SK-N-SH treated with all-trans-retinoic acid at 6 μM for 48 hours (cell line): ENCODE measurements around the gene SETDB2.

Experiments
- ATAC-seq: fragments of 200-7000 bp; cut with Tn5 transposase; 3 replicates; pipeline ENCODE4 v1.9.1; 2020; ENCODE audit warnings: mild to moderate bottlenecking, moderate library complexity
- ARNTL ChIP-seq: fragments of 450-650 bp; formaldehyde crosslinking; IDR thresholded peaks from 2 replicates; pipeline ENCODE4 v1.5.0; 2020; ENCODE audit warnings: low read depth, mild to moderate bottlenecking, moderate library complexity, borderline replicate concordance
- BACH2 ChIP-seq: fragments of 250-450 bp; sonication (Bioruptor Pico); IDR thresholded peaks from 2 replicates; pipeline ENCODE4 v1.9.0; 2021; ENCODE audit warnings: mild to moderate bottlenecking, borderline replicate concordance
- CREB5 ChIP-seq: fragments of 250-450 bp; sonication (Bioruptor Pico); IDR thresholded peaks from 2 replicates; pipeline ENCODE4 v1.5.1; 2020; ENCODE audit warnings: low read depth, mild to moderate bottlenecking, moderate library complexity
- CSDC2 ChIP-seq: fragments of 250-450 bp; sonication (Bioruptor Pico); IDR thresholded peaks from 2 replicates; pipeline ENCODE4 v1.5.0; 2020; ENCODE audit warnings: mild to moderate bottlenecking, moderate library complexity
- GLIS3 ChIP-seq: fragments of 250-450 bp; sonication (Bioruptor Pico); IDR thresholded peaks from 2 replicates; pipeline ENCODE4 v1.5.0; 2020; ENCODE audit warnings: mild to moderate bottlenecking, moderate library complexity
- OSR1 ChIP-seq: fragments of 250-450 bp; sonication (Bioruptor Pico); IDR thresholded peaks from 2 replicates; pipeline ENCODE4 v1.8.0; 2022; ENCODE audit warnings: moderate library complexity, mild to moderate bottlenecking, inconsistent platforms
- PATZ1 ChIP-seq: fragments of 250-450 bp; sonication (Bioruptor Pico); IDR thresholded peaks from 2 replicates; pipeline ENCODE4 v1.8.0; 2020; ENCODE audit warnings: mild to moderate bottlenecking, moderate library complexity, borderline replicate concordance
- POU6F1 ChIP-seq: fragments of 250-450 bp; sonication (Bioruptor Pico); IDR thresholded peaks from 2 replicates; pipeline ENCODE4 v1.8.0; 2021; ENCODE audit warnings: low read depth, mild to moderate bottlenecking, moderate library complexity, borderline replicate concordance
- PPARA ChIP-seq: fragments of 250-450 bp; sonication (Bioruptor Pico); IDR thresholded peaks from 2 replicates; pipeline ENCODE4 v1.5.0; 2020; ENCODE audit warnings: mild to moderate bottlenecking, borderline replicate concordance
- SNAI2 ChIP-seq: fragments of 250-450 bp; sonication (Bioruptor Pico); IDR thresholded peaks from 2 replicates; pipeline ENCODE4 v1.5.0; 2020; ENCODE audit warnings: mild to moderate bottlenecking, moderate library complexity
- TOX ChIP-seq: fragments of 250-450 bp; sonication (Bioruptor Pico); IDR thresholded peaks from 2 replicates; pipeline ENCODE4 v1.8.0; 2021; ENCODE audit warnings: mild to moderate bottlenecking, moderate library complexity, borderline replicate concordance
- TSHZ2 ChIP-seq: fragments of 250-450 bp; sonication (Bioruptor Pico); IDR thresholded peaks from 2 replicates; pipeline ENCODE4 v1.5.0; 2020; ENCODE audit warnings: mild to moderate bottlenecking, moderate library complexity
- ZC3H10 ChIP-seq: fragments of 250-450 bp; sonication (Bioruptor Pico); IDR thresholded peaks from 2 replicates; pipeline ENCODE4 v1.5.1; 2021; ENCODE audit warnings: mild to moderate bottlenecking, moderate library complexity
- ZFP3 ChIP-seq: fragments of 250-450 bp; sonication (Bioruptor Pico); IDR thresholded peaks from 2 replicates; pipeline ENCODE4 v1.5.0; 2020; ENCODE audit warnings: mild to moderate bottlenecking, moderate library complexity
- ZFP30 ChIP-seq: fragments of 450-650 bp; formaldehyde crosslinking; IDR thresholded peaks from 2 replicates; pipeline ENCODE4 v1.5.0; 2022; ENCODE audit warnings: mild to moderate bottlenecking, moderate library complexity
- ZNF565 ChIP-seq: fragments of 450-650 bp; formaldehyde crosslinking; conservative IDR thresholded peaks from 2 replicates; pipeline ENCODE4 v1.5.0; 2020; ENCODE audit warnings: low read depth, mild to moderate bottlenecking, moderate library complexity
- ZNF70 ChIP-seq: fragments of 450-650 bp; formaldehyde crosslinking; IDR thresholded peaks from 2 replicates; pipeline ENCODE4 v1.5.0; 2020; ENCODE audit warnings: mild to moderate bottlenecking, moderate library complexity
- ZNF8 ChIP-seq: fragments of 450-650 bp; formaldehyde crosslinking; IDR thresholded peaks from 2 replicates; pipeline ENCODE4 v1.5.0; 2020; ENCODE audit warnings: mild to moderate bottlenecking, moderate library complexity

SETDB2 gene

DNA sequence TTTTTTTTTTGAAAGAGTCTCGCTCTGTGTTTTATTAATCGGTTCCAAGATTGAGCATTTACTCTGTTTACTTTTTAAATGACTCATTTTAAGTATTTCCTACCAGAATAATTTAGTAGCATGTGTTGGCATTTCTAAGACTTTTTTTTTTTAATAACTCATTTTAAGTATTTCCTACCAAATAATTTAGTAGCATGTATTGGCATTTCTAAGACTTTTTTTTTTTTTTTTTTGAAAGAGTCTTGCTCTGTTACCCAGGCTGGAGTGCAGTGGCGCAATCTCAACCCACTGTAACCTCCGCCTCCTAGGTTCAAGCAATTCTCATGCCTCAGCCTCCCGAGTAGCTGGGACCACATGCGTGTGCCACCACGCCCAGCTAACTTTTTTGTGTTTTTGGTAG lies 13.1 kb downstream of the SETDB2 start (continued):
- TF ChIP-seq CSDC2 (CRISPR knock-in tag) = no peak
- TF ChIP-seq ZNF565 = no peak
- no peak for TF ChIP-seq PPARA (CRISPR knock-in tag)
- TF ChIP-seq ZFP3 (CRISPR knock-in tag) = no peak
- no peak for TF ChIP-seq OSR1 (CRISPR knock-in tag)
- no peak for TF ChIP-seq ZFP30 (CRISPR knock-in tag)
- TF ChIP-seq ARNTL (CRISPR knock-in tag) = no peak
- TF ChIP-seq ZNF70 (CRISPR knock-in tag) = no peak
- no peak for TF ChIP-seq BACH2 (CRISPR knock-in tag)
- no peak for TF ChIP-seq ZNF8 (CRISPR knock-in tag)
- TF ChIP-seq, all 23 proteins: peak for 0

- TF ChIP-seq BACH2 (CRISPR knock-in tag) (no peak), ZC3H10 (CRISPR knock-in tag) (no peak), POU6F1 (CRISPR knock-in tag) (no peak), TOX (no peak), ZNF8 (CRISPR knock-in tag) (no peak)
- TF ChIP-seq, all 23 proteins: peak for 0
- no peak for ATAC-seq
Observed at GRCh38 chr13:49459580-49459979, 15.5 kb downstream of the SETDB2 start.

DNA sequence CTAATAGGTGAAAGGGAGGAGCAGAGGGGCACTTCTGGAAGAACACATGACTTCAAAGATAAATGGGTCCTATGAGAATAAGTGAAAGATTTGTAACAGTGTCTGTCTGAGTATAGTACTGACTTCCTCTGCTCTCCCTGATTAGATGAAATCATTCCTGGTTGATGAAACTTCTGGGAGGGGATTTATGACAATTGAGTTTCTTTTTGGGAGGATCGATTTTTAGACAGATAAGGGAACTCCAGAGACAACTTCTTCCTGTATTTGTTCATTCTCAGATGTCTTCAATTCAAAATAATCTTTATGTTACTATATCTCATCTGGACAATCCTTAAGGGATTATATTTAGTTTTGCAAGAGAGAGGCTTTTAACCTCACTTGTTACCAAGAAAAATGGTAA lies 20.0 kb downstream of the SETDB2 start:
- ATAC-seq = no peak
- TF ChIP-seq BACH2 (CRISPR knock-in tag) (no peak), PATZ1 (CRISPR knock-in tag) (no peak), TSHZ2 (CRISPR knock-in tag) (no peak), ZFP30 (CRISPR knock-in tag) (no peak), CREB5 (CRISPR knock-in tag) (no peak), TOX (no peak), POU6F1 (CRISPR knock-in tag) (no peak), CSDC2 (CRISPR knock-in tag) (no peak), OSR1 (CRISPR knock-in tag) (no peak), SNAI2 (CRISPR knock-in tag) (no peak), ZNF8 (CRISPR knock-in tag) (no peak), ZNF70 (CRISPR knock-in tag) (no peak), GLIS3 (CRISPR knock-in tag) (no peak)
